GM12878 (cell line): Measurements from ENCODE around the gene WDFY4. TPM values are rescaled to one million over a fixed set of nuclear protein-coding genes. Genes with fewer than 3 reads are reported as not detected.

Experiments used
- ATAC-seq: fragments of 200-7000 bp; cut with Tn5 transposase; 3 replicates; pipeline ENCODE4 v1.9.1; 2020; ENCODE audit warnings: mild to moderate bottlenecking, moderate library complexity
- BruUV-seq: library from RNA; stranded (reverse); fragments of 400-500 nt; replicated peaks from 2 replicates; lab custom pipeline; 2021; lab: Mats Ljungman, UMichigan
- CTCF ChIA-PET: fragments of 300-600 bp; sonication (Branson Sonifier 250); formaldehyde crosslinking; extraction: SDS; loops from one replicate; lab custom pipeline; 2021; ENCODE audit warnings: inconsistent platforms; lab: Yijun Ruan, JAX
- POLR2A ChIA-PET: fragments of 350-600 bp; formaldehyde crosslinking; extraction: SDS; loops from one replicate; lab custom pipeline; 2021; ENCODE audit warnings: inconsistent platforms; lab: Charles Lee
- RAD21 ChIA-PET: fragments of 300-600 bp; sonication (Branson Sonifier 250); formaldehyde crosslinking; loops from one replicate; lab custom pipeline; 2023; ENCODE audit warnings: antibody characterized with exemption; ENCODE audit not compliant: unreplicated experiment; lab: Charles Lee
- SMC1A ChIA-PET: fragments of 300-600 bp; sonication (Branson Sonifier 250); formaldehyde crosslinking; loops from one replicate; lab custom pipeline; 2023; ENCODE audit not compliant: unreplicated experiment, uncharacterized antibody; lab: Charles Lee
- DNase-seq: peaks from one replicate; pipeline ENCODE4 v3.0.0-alpha.2; 2011; ENCODE audit warnings: low read depth, low spot score
- FAIRE-seq: peaks from 3 replicates; lab custom pipeline; 2011; peaks lifted over from hg19 to GRCh38; lab: Jason Lieb, UNC
- H2AFZ ChIP-seq: 2 replicates; pipeline ENCODE4 v1.6.0; 2011; ENCODE audit warnings: low read depth, low read length, control low read depth; ENCODE audit not compliant: control insufficient read depth
- H3K27ac ChIP-seq: 2 replicates; pipeline ENCODE4 v1.5.1; 2011; ENCODE audit warnings: control low read depth; ENCODE audit not compliant: control insufficient read depth, insufficient read depth
- H3K27me3 ChIP-seq, 2 experiments: replicated peaks in 1 of 2; 2 replicates each; pipeline versions ENCODE4 v1.6.0 to v1.6.1; 2011; ENCODE audit warnings: low read length in 1 of 2; ENCODE audit not compliant: control insufficient read depth in 2 of 2, insufficient read depth in 2 of 2
- H3K36me3 ChIP-seq, 2 experiments: 2 replicates each; pipeline ENCODE4 v1.5.1; 2011; ENCODE audit warnings: low read length in 1 of 2; ENCODE audit not compliant: control insufficient read depth in 2 of 2, insufficient read depth in 2 of 2
- H3K4me1 ChIP-seq: 2 replicates; pipeline ENCODE4 v1.6.1; 2011; ENCODE audit warnings: mild to moderate bottlenecking, low read length, moderate library complexity, mixed read lengths; ENCODE audit not compliant: control insufficient read depth, insufficient read depth
- H3K4me2 ChIP-seq: 2 replicates; pipeline ENCODE4 v1.6.0; 2011; ENCODE audit warnings: control low read depth; ENCODE audit not compliant: control insufficient read depth, insufficient read depth
- H3K4me3 ChIP-seq: fragments of 200-600 bp; sonication (generic); 2 replicates; pipeline ENCODE4 v1.5.1; 2016
- H3K79me2 ChIP-seq: 2 replicates; pipeline ENCODE4 v1.6.0; 2011; ENCODE audit warnings: low read length; ENCODE audit not compliant: control insufficient read depth, insufficient read depth
- H3K9ac ChIP-seq: 2 replicates; pipeline ENCODE4 v1.8.0; 2011; ENCODE audit warnings: low read length, control low read depth, mixed read lengths; ENCODE audit not compliant: control insufficient read depth, insufficient read depth
- H3K9me3 ChIP-seq: replicated peaks from 3 replicates; pipeline ENCODE4 v1.5.1; 2011; ENCODE audit warnings: mild to moderate bottlenecking, low read length; ENCODE audit not compliant: control insufficient read depth, insufficient read depth
- H4K20me1 ChIP-seq: 2 replicates; pipeline ENCODE4 v1.6.0; 2011; ENCODE audit not compliant: control insufficient read depth, insufficient read depth
- CHD4 ChIP-seq: fragments of 200-600 bp; sonication (generic); IDR thresholded peaks from 2 replicates; pipeline ENCODE4 v1.6.1; 2016; ENCODE audit warnings: mild to moderate bottlenecking
- CREM ChIP-seq: IDR thresholded peaks from 2 replicates; pipeline ENCODE4 v1.6.1; 2014; ENCODE audit warnings: antibody characterized with exemption, low read depth
- FOXK2 ChIP-seq: fragments of 450-650 bp; IDR thresholded peaks from 2 replicates; pipeline ENCODE4 v1.6.1; 2017; ENCODE audit warnings: mild to moderate bottlenecking, moderate library complexity
- MXI1 ChIP-seq: fragments of 150-350 bp; IDR thresholded peaks from 2 replicates; pipeline ENCODE4 v1.6.1; 2011; ENCODE audit warnings: low read depth, mild to moderate bottlenecking, inconsistent platforms, low read length, improper control_type of control experiment
- MYC ChIP-seq: IDR thresholded peaks from 2 replicates; pipeline ENCODE4 v1.6.1; 2011; ENCODE audit warnings: mild to moderate bottlenecking, low read length, moderate library complexity, inconsistent platforms; ENCODE audit not compliant: insufficient read depth, insufficient replicate concordance, insufficient read length, severe bottlenecking
- RELA ChIP-seq: fragments of 450-650 bp; IDR thresholded peaks from 2 replicates; pipeline ENCODE4 v1.8.0; 2014; ENCODE audit warnings: borderline replicate concordance; ENCODE audit not compliant: partially characterized antibody
- SMC3 ChIP-seq: IDR thresholded peaks from 2 replicates; pipeline ENCODE4 v1.6.1; 2011; ENCODE audit warnings: low read length, improper control_type of control experiment, borderline replicate concordance
- SREBF1 ChIP-seq: IDR thresholded peaks from 2 replicates; pipeline ENCODE4 v1.6.1; 2012; ENCODE audit warnings: mild to moderate bottlenecking, low read length
- SUZ12 ChIP-seq: fragments of 200-600 bp; sonication (generic); IDR thresholded peaks from one replicate; pipeline ENCODE4 v1.6.1; 2018; ENCODE audit warnings: antibody characterized with exemption, mild to moderate bottlenecking; ENCODE audit not compliant: unreplicated experiment
- ZNF24 ChIP-seq: fragments of 450-650 bp; IDR thresholded peaks from 2 replicates; pipeline ENCODE4 v1.6.1; 2017; ENCODE audit warnings: antibody characterized with exemption, mild to moderate bottlenecking
- WGBS: methylation state at CpG from one replicate; pipeline ENCODE4 v1.1.6; 2016; ENCODE audit warnings: low lambda C conversion rate; ENCODE audit not compliant: insufficient replicate concordance, insufficient coverage; ENCODE audit errors: missing lambda C conversion rate; 5-methylcytosine and 5-hydroxymethylcytosine counted together
- in situ Hi-C: fragments of 300-500 bp; cut with MboI; formaldehyde crosslinking; loops from 9 replicates; pipeline ENCODE4 v1.14.3; 2018; ENCODE audit warnings: mixed read lengths
- intact Hi-C: fragments of 100-400 bp; cut with micrococcal nuclease; formaldehyde crosslinking; loops from one replicate; pipeline ENCODE4 v1.14.2; 2022; ENCODE audit not compliant: unreplicated experiment
- polyA plus RNA-seq, 11 experiments: library from polyadenylated mRNA; depleted of rRNA in 4 of 11; unstranded in 6 of 11; stranded (reverse) in 5 of 11; fragments of >200 nt; fragmentation: Nextera tagmentation in 4 of 11; fragmentation: Illumina TruSeq in 1 of 11; extraction: Ambion mirVana in 4 of 11; extraction: Trizol in 1 of 11; gene quantifications; 1 replicate in 1 of 11; 2 replicates in 10 of 11; pipeline versions ENCODE4 v1.2.1 to v1.2.3, GENCODE V29; 2011 to 2016; ENCODE audit warnings: inconsistent platforms in 2 of 11, missing spikeins in 2 of 11, low read depth in 1 of 11
- total RNA-seq, 4 experiments: library from RNA; depleted of rRNA in 3 of 4; stranded (reverse); fragments of >200 nt in 3 of 4; fragmentation: Illumina TruSeq in 1 of 4; extraction: Trizol in 1 of 4; gene quantifications; 2 replicates each; pipeline versions ENCODE4 v1.2.1 to v1.2.3, GENCODE V29; 2013 to 2021
- TF ChIP-seq, protein P1 (sequence below): IDR thresholded peaks from 2 replicates; pipeline ENCODE4 v1.6.1; 2011; ENCODE audit warnings: borderline replicate concordance, low read depth, mild to moderate bottlenecking, moderate library complexity, mixed read lengths, low read length; ENCODE audit not compliant: insufficient read depth; ENCODE audit errors: extremely low read length
- TF ChIP-seq, protein P2 (sequence below): fragments of 450-650 bp; IDR thresholded peaks from 2 replicates; pipeline ENCODE4 v1.6.1; 2017; ENCODE audit warnings: mild to moderate bottlenecking, moderate library complexity
- TF ChIP-seq, protein P3 (sequence below): fragments of 450-650 bp; IDR thresholded peaks from 2 replicates; pipeline ENCODE4 v1.6.1; 2017; ENCODE audit warnings: mild to moderate bottlenecking, moderate library complexity

WDFY4 gene
- total and polyA plus RNA-seq, 10 of the 15 experiments (the other 5 are each of a cell fraction or from before 2014, with no cell fraction given), result 13.5 to 132 (median 47.3) TPM

DNA sequence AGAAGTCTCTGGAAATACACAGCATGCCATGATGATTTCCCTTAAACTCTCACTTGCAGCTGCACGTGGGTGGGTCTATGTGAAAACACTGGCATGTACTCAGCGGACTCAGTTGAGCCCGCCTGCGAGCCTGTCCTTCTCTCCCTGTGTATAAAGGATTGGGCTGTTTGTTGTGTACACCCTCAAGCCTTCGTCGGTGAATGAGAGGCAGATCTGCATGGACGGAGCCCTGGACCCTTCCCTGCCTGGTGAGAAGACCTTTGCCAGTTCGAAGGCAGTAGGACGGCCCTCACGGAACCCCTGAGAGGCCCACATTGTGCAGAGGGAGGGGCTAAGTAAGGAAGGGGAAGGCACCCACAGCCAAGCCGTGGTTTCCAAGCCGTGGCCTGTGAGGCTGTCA, 121.2 kb downstream of the WDFY4 start:
- ATAC-seq (no peak), DNase-seq (no peak), FAIRE-seq (no peak)
- Histone ChIP-seq H3K4me2 (no peak overlapping the region), H3K36me3 (peaks cover 34 to 41% of the 10 kb centered on the region in 2 experiments), H3K79me2 (peaks cover 5% of the 10 kb centered on the region; the same call in 1 of the 2 replicates), H3K4me1 (peaks cover 30% of the 10 kb centered on the region), H4K20me1 (peaks cover 14% of the 10 kb centered on the region), H3K27ac (no peak overlapping the region), H2AFZ (no peak overlapping the region), H3K9ac (no peak overlapping the region), H3K27me3 (no peaks in the 10 kb centered on the region), H3K4me3 (no peak overlapping the region), H3K9me3 (no peaks in the 10 kb centered on the region; the same call in 2 of the 3 replicates)
- ChIA-PET RAD21 (no interaction called here), CTCF (interaction anchor here (1.4 to 6.1 kb wide), 2 partner anchors 106 to 148 kb away, joined by 5 to 86 read pairs; no protein-coding TSS in a partner anchor), POLR2A (no interaction called here), SMC1A (interaction anchor here (1.2 to 6.0 kb wide), 3 partner anchors 10 to 148 kb away, joined by 5 to 54 read pairs (median 42); no protein-coding TSS in a partner anchor)
- in situ Hi-C loops, result no loop called here
- WGBS, result 91% methylated on average over 12 of the region's 12 CpGs
- no TSS peak for BruUV-seq
- intact Hi-C loops, result loop anchor here (2.0 kb wide), 1 partner anchor 41 kb away; no protein-coding TSS in a partner anchor
- TF ChIP-seq SREBF1, result no peak
- no peak for TF ChIP-seq SMC3
- TF ChIP-seq, protein P1, sequence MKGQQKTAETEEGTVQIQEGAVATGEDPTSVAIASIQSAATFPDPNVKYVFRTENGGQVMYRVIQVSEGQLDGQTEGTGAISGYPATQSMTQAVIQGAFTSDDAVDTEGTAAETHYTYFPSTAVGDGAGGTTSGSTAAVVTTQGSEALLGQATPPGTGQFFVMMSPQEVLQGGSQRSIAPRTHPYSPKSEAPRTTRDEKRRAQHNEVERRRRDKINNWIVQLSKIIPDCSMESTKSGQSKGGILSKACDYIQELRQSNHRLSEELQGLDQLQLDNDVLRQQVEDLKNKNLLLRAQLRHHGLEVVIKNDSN, result no peak
- no peak for TF ChIP-seq MXI1
- no peak for TF ChIP-seq MYC
- TF ChIP-seq CHD4, result no peak
- TF ChIP-seq, protein P2, sequence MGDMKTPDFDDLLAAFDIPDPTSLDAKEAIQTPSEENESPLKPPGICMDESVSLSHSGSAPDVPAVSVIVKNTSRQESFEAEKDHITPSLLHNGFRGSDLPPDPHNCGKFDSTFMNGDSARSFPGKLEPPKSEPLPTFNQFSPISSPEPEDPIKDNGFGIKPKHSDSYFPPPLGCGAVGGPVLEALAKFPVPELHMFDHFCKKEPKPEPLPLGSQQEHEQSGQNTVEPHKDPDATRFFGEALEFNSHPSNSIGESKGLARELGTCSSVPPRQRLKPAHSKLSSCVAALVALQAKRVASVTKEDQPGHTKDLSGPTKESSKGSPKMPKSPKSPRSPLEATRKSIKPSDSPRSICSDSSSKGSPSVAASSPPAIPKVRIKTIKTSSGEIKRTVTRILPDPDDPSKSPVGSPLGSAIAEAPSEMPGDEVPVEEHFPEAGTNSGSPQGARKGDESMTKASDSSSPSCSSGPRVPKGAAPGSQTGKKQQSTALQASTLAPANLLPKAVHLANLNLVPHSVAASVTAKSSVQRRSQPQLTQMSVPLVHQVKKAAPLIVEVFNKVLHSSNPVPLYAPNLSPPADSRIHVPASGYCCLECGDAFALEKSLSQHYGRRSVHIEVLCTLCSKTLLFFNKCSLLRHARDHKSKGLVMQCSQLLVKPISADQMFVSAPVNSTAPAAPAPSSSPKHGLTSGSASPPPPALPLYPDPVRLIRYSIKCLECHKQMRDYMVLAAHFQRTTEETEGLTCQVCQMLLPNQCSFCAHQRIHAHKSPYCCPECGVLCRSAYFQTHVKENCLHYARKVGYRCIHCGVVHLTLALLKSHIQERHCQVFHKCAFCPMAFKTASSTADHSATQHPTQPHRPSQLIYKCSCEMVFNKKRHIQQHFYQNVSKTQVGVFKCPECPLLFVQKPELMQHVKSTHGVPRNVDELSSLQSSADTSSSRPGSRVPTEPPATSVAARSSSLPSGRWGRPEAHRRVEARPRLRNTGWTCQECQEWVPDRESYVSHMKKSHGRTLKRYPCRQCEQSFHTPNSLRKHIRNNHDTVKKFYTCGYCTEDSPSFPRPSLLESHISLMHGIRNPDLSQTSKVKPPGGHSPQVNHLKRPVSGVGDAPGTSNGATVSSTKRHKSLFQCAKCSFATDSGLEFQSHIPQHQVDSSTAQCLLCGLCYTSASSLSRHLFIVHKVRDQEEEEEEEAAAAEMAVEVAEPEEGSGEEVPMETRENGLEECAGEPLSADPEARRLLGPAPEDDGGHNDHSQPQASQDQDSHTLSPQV, result no peak
- no peak for TF ChIP-seq CREM
- no peak for TF ChIP-seq ZNF24
- TF ChIP-seq, protein P3, sequence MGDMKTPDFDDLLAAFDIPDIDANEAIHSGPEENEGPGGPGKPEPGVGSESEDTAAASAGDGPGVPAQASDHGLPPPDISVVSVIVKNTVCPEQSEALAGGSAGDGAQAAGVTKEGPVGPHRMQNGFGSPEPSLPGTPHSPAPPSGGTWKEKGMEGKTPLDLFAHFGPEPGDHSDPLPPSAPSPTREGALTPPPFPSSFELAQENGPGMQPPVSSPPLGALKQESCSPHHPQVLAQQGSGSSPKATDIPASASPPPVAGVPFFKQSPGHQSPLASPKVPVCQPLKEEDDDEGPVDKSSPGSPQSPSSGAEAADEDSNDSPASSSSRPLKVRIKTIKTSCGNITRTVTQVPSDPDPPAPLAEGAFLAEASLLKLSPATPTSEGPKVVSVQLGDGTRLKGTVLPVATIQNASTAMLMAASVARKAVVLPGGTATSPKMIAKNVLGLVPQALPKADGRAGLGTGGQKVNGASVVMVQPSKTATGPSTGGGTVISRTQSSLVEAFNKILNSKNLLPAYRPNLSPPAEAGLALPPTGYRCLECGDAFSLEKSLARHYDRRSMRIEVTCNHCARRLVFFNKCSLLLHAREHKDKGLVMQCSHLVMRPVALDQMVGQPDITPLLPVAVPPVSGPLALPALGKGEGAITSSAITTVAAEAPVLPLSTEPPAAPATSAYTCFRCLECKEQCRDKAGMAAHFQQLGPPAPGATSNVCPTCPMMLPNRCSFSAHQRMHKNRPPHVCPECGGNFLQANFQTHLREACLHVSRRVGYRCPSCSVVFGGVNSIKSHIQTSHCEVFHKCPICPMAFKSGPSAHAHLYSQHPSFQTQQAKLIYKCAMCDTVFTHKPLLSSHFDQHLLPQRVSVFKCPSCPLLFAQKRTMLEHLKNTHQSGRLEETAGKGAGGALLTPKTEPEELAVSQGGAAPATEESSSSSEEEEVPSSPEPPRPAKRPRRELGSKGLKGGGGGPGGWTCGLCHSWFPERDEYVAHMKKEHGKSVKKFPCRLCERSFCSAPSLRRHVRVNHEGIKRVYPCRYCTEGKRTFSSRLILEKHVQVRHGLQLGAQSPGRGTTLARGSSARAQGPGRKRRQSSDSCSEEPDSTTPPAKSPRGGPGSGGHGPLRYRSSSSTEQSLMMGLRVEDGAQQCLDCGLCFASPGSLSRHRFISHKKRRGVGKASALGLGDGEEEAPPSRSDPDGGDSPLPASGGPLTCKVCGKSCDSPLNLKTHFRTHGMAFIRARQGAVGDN, result no peak
- no peak for TF ChIP-seq SUZ12
- no peak for TF ChIP-seq FOXK2
- TF ChIP-seq RELA, result no peak
